Measurements from ENCODE around the gene MIP.
"Not testable (repeated sequence)": the region's sequence is repeated elsewhere in the genome, so short reads cannot be mapped to it uniquely, and the experiment has no call there.

MIP gene

DNA sequence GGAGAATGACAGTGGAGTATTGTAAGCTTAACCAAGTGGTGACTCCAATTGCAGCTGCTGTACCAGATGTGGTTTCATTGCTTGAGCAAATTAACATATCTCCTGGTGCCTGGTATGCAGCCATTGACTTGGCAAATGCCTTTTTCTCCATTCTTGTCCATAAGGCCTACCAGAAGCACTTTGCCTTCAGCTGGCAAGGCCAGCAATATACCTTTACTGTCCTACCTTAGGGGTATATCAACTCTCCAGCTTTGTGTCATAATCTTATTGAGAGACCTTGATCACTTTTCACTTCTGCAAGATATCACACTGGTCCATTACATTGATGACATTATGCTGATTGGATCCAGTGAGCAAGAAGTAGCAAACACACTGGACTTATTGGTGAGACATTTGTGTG is 52.8 kb downstream of the MIP start:
- not testable (repeated sequence) for DNase-seq

DNA sequence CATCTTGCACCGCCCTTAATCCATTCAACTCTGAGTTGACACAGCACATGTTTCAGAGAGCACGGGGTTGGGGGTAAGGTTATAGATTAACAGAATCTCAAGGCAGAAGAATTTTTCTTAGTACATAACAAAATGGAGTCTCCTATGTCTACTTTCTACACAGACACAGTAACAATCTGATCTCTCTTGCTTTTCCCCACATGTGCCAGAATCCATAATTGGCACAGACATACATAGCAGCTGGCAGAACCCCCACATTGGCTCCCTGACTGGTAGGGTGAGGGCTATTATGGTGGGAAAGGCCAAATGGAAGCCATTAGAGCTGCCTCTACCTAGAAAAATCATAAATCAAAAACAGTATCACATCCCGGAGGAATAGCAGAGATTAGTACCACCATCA is 53.3 kb downstream of the MIP start:
- DNase-seq, result not testable (repeated sequence)
